ENCODE results near the gene B3GNT4. TPM values are rescaled to one million over a fixed set of nuclear protein-coding genes. Genes with fewer than 3 reads are reported as not detected.

The B3GNT4 gene
- total and polyA plus RNA-seq, 2 donors (not counting 1 experiment from before 2014, with no cell fraction given) = not detected

DNA sequence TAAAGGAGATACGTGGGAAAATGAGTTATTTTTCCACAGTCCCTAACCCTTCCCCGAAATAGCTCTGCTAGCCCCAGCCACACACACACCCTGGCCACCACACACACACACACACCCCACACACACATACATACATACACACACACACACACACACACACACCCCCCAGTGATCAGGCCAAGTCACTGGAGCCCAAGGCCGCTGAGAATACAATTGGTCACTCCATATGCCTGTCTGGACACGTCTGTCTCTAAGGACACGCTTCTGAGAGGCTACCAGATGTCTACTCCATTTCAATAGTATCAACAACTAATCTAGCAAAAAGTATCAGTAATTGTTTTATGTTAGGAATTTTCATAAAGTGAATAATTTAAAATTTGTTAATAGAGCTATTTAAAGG lies 35.4 kb downstream of the B3GNT4 start:
- Histone ChIP-seq H3K9me3 (ENCODE audit: control extremely low read depth in 1 of 3, control insufficient read depth in 2 of 3, insufficient read depth in 1 of 3, low read length in 2 of 3) (no peaks in the 10 kb centered on the region), H3K9ac (ENCODE audit: low read length) (no peak overlapping the region), H4K20me1 (ENCODE audit: control insufficient read depth, insufficient read depth, low read length, poor library complexity, severe bottlenecking) (no peaks in the 10 kb centered on the region), H3K4me3 (ENCODE audit: control extremely low read depth in 1 of 5, extremely low read depth in 1 of 5, insufficient read depth in 1 of 5, low read depth in 2 of 5, low read length in 4 of 5) (no peak overlapping the region), H3K36me3 (replicated peaks in 1 of 2; ENCODE audit: control extremely low read depth in 1 of 2, control insufficient read depth in 1 of 2, extremely low read depth in 1 of 2, insufficient read depth in 2 of 2, low read length in 1 of 2) (peaks cover 4 to 46% of the 10 kb centered on the region in 2 experiments), H3K4me2 (replicated peaks; ENCODE audit: low read depth, low read length, poor library complexity, severe bottlenecking) (no peak overlapping the region), H3K27ac (ENCODE audit: low read length in 2 of 2) (no peak overlapping the region), H3K27me3 (replicated peaks in 1 of 4; ENCODE audit: control extremely low read depth in 1 of 4, control insufficient read depth in 3 of 4, insufficient read depth in 4 of 4, low read length in 3 of 4) (no peaks in the 10 kb centered on the region), H3K4me1 (ENCODE audit: control insufficient read depth in 2 of 2, insufficient read depth in 2 of 2, low read length in 2 of 2) (no peaks in the 10 kb centered on the region), H3K79me2 (ENCODE audit: control insufficient read depth, insufficient read depth, low read length) (no peaks in the 10 kb centered on the region), H2AFZ (ENCODE audit: insufficient read depth, low read depth, low read length, poor library complexity, severe bottlenecking) (no peak overlapping the region)
- Mint-ChIP-seq H3K9me3 (ENCODE audit: insufficient read depth) (no peaks in the 10 kb centered on the region), H3K27ac (no peak overlapping the region), H3K4me3 (no peak overlapping the region), H3K4me1 (no peaks in the 10 kb centered on the region), H3K27me3 (no peaks in the 10 kb centered on the region)
- ChIA-PET POLR2A (no interaction called here), CTCF (interaction anchor here (0.5 to 0.7 kb wide), 2 partner anchors 35 to 40 kb away, joined by 3 to 6 read pairs; no protein-coding TSS in a partner anchor)
- TF ChIP-seq, protein P1, sequence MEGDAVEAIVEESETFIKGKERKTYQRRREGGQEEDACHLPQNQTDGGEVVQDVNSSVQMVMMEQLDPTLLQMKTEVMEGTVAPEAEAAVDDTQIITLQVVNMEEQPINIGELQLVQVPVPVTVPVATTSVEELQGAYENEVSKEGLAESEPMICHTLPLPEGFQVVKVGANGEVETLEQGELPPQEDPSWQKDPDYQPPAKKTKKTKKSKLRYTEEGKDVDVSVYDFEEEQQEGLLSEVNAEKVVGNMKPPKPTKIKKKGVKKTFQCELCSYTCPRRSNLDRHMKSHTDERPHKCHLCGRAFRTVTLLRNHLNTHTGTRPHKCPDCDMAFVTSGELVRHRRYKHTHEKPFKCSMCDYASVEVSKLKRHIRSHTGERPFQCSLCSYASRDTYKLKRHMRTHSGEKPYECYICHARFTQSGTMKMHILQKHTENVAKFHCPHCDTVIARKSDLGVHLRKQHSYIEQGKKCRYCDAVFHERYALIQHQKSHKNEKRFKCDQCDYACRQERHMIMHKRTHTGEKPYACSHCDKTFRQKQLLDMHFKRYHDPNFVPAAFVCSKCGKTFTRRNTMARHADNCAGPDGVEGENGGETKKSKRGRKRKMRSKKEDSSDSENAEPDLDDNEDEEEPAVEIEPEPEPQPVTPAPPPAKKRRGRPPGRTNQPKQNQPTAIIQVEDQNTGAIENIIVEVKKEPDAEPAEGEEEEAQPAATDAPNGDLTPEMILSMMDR (IDR thresholded peaks at IDR 0.05) = no peak
- TF ChIP-seq EZH2 (IDR thresholded peaks at IDR 0.05; ENCODE audit: borderline replicate concordance, insufficient read depth, low read depth, low read length, poor library complexity, severe bottlenecking) = no peak
- 100% methylated on average over 3 of the region's 5 CpGs for WGBS (ENCODE audit: insufficient coverage)
- ATAC-seq (ENCODE audit: low read depth) (no peak), DNase-seq (no peak)
- intact Hi-C loops (cut with micrococcal nuclease) = no loop called here

GRCh38 chr12:122243965-122244364 lies 40.5 kb downstream of the B3GNT4 start:
- intact Hi-C loops (cut with micrococcal nuclease) = no loop called here
- Histone ChIP-seq H3K79me2 (ENCODE audit: control insufficient read depth, insufficient read depth, low read length) (no peaks in the 10 kb centered on the region), H3K36me3 (replicated peaks in 1 of 2; ENCODE audit: control extremely low read depth in 1 of 2, control insufficient read depth in 1 of 2, extremely low read depth in 1 of 2, insufficient read depth in 2 of 2, low read length in 1 of 2) (peaks cover 3 to 37% of the 10 kb centered on the region in 2 experiments), H3K9ac (ENCODE audit: low read length) (no peak overlapping the region), H3K9me3 (ENCODE audit: control extremely low read depth in 1 of 3, control insufficient read depth in 2 of 3, insufficient read depth in 1 of 3, low read length in 2 of 3) (no peaks in the 10 kb centered on the region), H3K4me1 (ENCODE audit: control insufficient read depth in 2 of 2, insufficient read depth in 2 of 2, low read length in 2 of 2) (no peaks in the 10 kb centered on the region), H4K20me1 (ENCODE audit: control insufficient read depth, insufficient read depth, low read length, poor library complexity, severe bottlenecking) (no peaks in the 10 kb centered on the region), H3K4me3 (ENCODE audit: control extremely low read depth in 1 of 5, extremely low read depth in 1 of 5, insufficient read depth in 1 of 5, low read depth in 2 of 5, low read length in 4 of 5) (no peak overlapping the region), H2AFZ (ENCODE audit: insufficient read depth, low read depth, low read length, poor library complexity, severe bottlenecking) (no peak overlapping the region), H3K4me2 (replicated peaks; ENCODE audit: low read depth, low read length, poor library complexity, severe bottlenecking) (no peak overlapping the region), H3K27ac (ENCODE audit: low read length in 2 of 2) (no peak overlapping the region), H3K27me3 (replicated peaks in 1 of 4; ENCODE audit: control extremely low read depth in 1 of 4, control insufficient read depth in 3 of 4, insufficient read depth in 4 of 4, low read length in 3 of 4) (no peaks in the 10 kb centered on the region)
- Mint-ChIP-seq H3K27me3 (no peaks in the 10 kb centered on the region), H3K4me1 (no peaks in the 10 kb centered on the region), H3K9me3 (ENCODE audit: insufficient read depth) (no peaks in the 10 kb centered on the region), H3K27ac (no peak overlapping the region), H3K4me3 (no peak overlapping the region)
- WGBS (ENCODE audit: insufficient coverage) = 79% methylated on average over 2 of the region's 6 CpGs
- ChIA-PET POLR2A (no interaction called here), CTCF (interaction anchor here (0.8 kb wide), 1 partner anchor 227 kb away, joined by 3 read pairs; no protein-coding TSS in a partner anchor)
- ATAC-seq (ENCODE audit: low read depth) (no peak), DNase-seq (no peak)
- TF ChIP-seq, protein P1 (IDR thresholded peaks at IDR 0.05) = no peak
- TF ChIP-seq EZH2 (IDR thresholded peaks at IDR 0.05; ENCODE audit: borderline replicate concordance, insufficient read depth, low read depth, low read length, poor library complexity, severe bottlenecking) = no peak
